ENCODE measurements around the gene ARID1A.
A peak's percentile ranks its signal among the peaks of the same experiment; 100 is the strongest.
"Not testable (repeated sequence)": the region's sequence is repeated elsewhere in the genome, so short reads cannot be mapped to it uniquely, and the experiment has no call there.

Gene ARID1A

DNA sequence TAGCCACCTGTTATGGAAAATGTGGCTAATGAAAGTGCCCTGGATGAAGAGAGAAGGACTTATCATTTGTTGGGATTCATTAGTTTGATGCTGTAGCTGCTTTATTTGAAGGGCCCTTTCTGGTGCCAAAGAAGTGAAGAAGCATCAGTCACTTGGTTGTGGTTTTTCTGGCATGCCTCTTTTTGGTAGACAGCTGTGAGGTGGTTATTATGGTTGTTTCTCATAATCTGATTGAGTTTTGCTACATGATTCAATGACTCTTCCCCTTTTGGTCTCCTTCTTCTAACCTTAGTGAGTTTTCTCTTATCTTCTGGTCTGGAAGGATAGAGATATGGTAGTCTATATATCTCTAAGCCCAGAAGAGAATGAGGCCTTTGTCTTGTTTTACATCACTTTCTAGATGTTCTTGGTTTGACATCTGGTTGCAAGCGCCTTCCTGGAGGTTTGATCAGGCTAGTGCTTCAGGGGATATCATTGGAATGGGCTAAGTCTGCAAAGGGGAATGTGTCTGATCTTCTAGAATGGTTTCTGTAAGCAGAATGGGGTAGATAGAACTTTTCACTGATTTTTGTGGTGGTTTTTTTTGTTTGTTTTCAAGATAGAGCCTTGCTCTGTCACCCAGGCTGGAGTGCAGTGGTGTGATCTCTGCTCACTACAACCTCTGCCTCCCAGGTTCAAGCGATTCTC is 26.0 kb downstream of the ARID1A start:
- H3K4me3 ChIP-seq (ENCODE audit: low read depth, low read length) = no peak overlapping the region
- TF ChIP-seq, protein P1, sequence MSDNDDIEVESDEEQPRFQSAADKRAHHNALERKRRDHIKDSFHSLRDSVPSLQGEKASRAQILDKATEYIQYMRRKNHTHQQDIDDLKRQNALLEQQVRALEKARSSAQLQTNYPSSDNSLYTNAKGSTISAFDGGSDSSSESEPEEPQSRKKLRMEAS (IDR thresholded peaks at IDR 0.05; ENCODE audit: low read depth, low read length) = no peak
- TF ChIP-seq POLR2A (IDR thresholded peaks at IDR 0.05; ENCODE audit: extremely low read depth, insufficient read length) (no peak), MYC (IDR thresholded peaks at IDR 0.05; ENCODE audit: low read depth, low read length) (no peak)
- TF ChIP-seq, protein P2, sequence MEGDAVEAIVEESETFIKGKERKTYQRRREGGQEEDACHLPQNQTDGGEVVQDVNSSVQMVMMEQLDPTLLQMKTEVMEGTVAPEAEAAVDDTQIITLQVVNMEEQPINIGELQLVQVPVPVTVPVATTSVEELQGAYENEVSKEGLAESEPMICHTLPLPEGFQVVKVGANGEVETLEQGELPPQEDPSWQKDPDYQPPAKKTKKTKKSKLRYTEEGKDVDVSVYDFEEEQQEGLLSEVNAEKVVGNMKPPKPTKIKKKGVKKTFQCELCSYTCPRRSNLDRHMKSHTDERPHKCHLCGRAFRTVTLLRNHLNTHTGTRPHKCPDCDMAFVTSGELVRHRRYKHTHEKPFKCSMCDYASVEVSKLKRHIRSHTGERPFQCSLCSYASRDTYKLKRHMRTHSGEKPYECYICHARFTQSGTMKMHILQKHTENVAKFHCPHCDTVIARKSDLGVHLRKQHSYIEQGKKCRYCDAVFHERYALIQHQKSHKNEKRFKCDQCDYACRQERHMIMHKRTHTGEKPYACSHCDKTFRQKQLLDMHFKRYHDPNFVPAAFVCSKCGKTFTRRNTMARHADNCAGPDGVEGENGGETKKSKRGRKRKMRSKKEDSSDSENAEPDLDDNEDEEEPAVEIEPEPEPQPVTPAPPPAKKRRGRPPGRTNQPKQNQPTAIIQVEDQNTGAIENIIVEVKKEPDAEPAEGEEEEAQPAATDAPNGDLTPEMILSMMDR (IDR thresholded peaks at IDR 0.05; ENCODE audit: low read depth, low read length) = no peak
- peak; percentile 36 for DNase-seq (ENCODE audit: low read depth)

DNA sequence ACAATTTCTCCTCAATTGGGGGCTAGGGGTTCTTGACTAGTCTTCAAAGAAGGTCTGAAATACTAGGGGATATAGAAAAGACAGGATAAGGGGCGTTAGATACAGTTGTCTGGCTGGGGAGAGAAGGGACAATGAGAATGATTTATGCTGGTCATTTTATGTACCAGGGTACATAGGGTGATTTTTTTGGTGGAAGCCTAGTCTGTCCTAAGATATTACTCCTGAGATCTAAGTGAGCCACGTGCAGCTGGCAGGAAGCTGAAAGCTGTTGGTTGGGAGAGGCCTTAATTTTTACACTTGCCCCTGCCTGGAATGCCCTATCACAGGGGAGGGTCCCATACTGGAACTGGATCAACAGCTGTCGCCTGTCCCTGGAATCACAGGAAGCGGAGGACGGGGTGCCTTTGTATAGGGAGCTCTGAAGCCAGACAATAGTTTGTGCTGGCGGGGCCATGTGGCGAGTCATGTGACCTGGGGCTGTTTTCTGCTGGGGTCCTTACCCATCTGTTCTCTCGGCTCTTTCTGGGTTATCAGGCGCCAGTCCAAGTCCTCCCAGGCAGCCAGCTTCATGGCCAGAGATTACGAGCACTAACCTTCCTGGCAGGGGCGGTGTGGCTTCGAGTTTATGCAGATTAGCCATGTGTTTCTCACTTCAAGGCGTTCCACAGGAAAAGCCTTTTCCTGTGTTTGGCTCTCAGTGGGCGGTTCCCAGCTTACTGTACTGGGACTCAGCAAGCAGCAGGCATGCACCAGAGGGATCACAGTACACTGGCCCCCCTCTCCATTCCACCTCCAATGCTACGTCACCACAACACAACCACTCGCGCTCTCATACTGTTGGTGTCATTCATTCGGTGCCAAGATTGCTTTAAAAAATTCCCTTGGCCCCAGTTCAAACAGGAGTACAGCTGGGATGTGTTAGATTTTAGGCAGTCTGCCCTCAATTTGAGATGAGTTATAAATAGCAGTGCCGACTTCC is 27.5 kb downstream of the ARID1A start:
- TF ChIP-seq, protein P1 (IDR thresholded peaks at IDR 0.05; ENCODE audit: low read depth, low read length) = peak; percentile 31; the same call in 1 of the 2 replicates
- TF ChIP-seq, protein P2 (IDR thresholded peaks at IDR 0.05; ENCODE audit: low read depth, low read length) = no peak
- DNase-seq (ENCODE audit: low read depth) = peak; percentile 45
- no peak overlapping the region for H3K4me3 ChIP-seq (ENCODE audit: low read depth, low read length)

DNA sequence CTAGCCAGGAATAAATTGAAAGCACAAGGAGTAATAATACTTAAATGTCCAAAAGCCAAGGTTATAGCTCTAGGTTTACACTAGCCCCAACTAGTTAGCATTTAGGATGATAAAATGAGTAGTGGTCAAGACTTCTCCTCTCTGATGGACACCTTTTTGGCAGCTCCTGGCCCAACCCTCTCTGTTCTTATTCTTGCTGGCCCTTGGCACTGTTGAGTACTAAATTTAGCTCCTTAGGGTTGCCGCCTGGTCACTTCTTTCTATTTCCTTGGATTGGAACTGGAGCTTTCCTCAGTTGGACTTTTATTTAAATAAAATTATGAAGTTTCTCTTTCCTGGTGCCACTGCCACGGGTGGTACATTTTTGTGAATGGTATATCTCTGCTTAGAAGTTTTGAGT is 28.3 kb downstream of the ARID1A start:
- DNase-seq (ENCODE audit: low read depth) = no peak
- TF ChIP-seq, protein P2 (IDR thresholded peaks at IDR 0.05; ENCODE audit: low read depth, low read length) = no peak
- TF ChIP-seq MYC (IDR thresholded peaks at IDR 0.05; ENCODE audit: low read depth, low read length) (no peak), POLR2A (IDR thresholded peaks at IDR 0.05; ENCODE audit: extremely low read depth, insufficient read length) (no peak)
- TF ChIP-seq, protein P1 (IDR thresholded peaks at IDR 0.05; ENCODE audit: low read depth, low read length) = no peak
- H3K4me3 ChIP-seq (ENCODE audit: low read depth, low read length) = no peak overlapping the region

DNA sequence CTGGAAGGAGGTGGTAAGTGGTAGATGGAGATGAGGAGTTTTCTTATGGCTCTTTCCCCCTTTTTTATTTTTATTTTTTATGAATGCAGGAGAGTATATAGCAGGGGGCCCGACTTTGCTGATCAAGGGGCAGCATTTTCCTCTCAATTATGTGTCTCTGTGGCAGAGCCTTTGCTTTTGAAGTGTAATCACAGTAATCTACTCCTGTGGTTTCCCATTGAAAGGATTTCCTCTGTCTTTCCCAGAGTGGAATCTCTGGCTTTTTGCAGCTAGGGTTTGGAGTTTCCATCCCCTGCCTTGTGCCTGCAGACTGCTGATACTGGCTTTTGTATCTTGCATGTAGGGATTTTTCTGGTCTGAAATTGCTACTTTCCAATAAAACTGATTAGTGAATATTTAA is 29.1 kb downstream of the ARID1A start:
- no peak for DNase-seq (ENCODE audit: low read depth)
- TF ChIP-seq POLR2A (IDR thresholded peaks at IDR 0.05; ENCODE audit: extremely low read depth, insufficient read length) = no peak
- TF ChIP-seq MYC (IDR thresholded peaks at IDR 0.05; ENCODE audit: low read depth, low read length) = no peak
- TF ChIP-seq, protein P2 (IDR thresholded peaks at IDR 0.05; ENCODE audit: low read depth, low read length) = no peak
- TF ChIP-seq, protein P1 (IDR thresholded peaks at IDR 0.05; ENCODE audit: low read depth, low read length) = no peak
- H3K4me3 ChIP-seq (ENCODE audit: low read depth, low read length) = no peak overlapping the region

DNA sequence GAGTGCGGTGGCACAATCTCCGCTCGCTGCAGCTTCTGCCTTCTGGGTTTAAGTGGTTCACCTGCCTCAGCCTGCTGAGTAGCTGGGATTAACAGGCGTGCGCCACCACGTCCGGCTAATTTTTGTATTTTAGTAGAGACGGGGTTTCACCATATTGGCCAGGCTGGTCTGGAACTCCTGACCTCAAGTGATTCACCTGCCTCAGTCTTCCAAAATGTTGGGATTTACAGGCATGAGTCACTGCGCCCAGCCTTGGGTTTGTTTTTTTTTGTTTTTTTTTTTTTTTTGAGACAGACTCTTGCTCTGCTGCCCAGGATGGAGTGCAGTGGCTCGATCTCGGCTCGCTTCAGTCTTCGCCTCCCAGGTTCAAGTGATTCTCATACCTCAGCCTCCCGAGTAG is 30.1 kb downstream of the ARID1A start:
- H3K4me3 ChIP-seq (ENCODE audit: low read depth, low read length); DNase-seq (ENCODE audit: low read depth): not testable (repeated sequence)

DNA sequence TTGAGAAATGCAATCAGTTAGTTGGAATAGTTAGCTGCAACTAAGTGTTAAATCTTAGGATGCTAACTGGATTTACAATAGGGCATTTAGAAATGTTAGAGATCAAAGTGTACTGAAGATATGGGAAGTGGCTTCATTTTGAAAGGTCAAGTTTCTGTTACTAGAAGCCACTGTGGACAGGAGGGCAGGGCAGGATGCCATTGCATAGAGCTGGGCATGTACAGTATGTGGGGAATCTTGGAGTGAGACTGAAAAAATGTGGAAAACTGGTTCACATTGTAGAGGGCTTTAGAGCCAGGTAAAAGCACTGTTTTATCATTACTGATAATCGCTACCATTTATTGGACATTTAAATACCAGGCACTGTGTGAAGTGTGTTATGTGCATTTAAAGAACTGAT is 31.0 kb downstream of the ARID1A start:
- no peak for TF ChIP-seq MYC (IDR thresholded peaks at IDR 0.05; ENCODE audit: low read depth, low read length)
- TF ChIP-seq, protein P2 (IDR thresholded peaks at IDR 0.05; ENCODE audit: low read depth, low read length) = no peak
- TF ChIP-seq, protein P1 (IDR thresholded peaks at IDR 0.05; ENCODE audit: low read depth, low read length) = no peak
- TF ChIP-seq POLR2A (IDR thresholded peaks at IDR 0.05; ENCODE audit: extremely low read depth, insufficient read length) = no peak
- H3K4me3 ChIP-seq (ENCODE audit: low read depth, low read length) = no peak overlapping the region
- no peak for DNase-seq (ENCODE audit: low read depth)
